H1 (cell line): ENCODE measurements around the gene SERPINE3. TPM values are rescaled to one million over a fixed set of nuclear protein-coding genes. Genes with fewer than 3 reads are reported as not detected.

Experiments
- CHD7 ChIP-seq: fragments of 300-600 bp; sonication (generic); IDR thresholded peaks from 2 replicates; pipeline ENCODE4 v1.7.1; 2012; ENCODE audit warnings: low read length, moderate library complexity, mild to moderate bottlenecking, inconsistent platforms; ENCODE audit not compliant: insufficient replicate concordance
- CTBP2 ChIP-seq: IDR thresholded peaks from 2 replicates; pipeline ENCODE4 v1.7.0; 2011; ENCODE audit warnings: borderline replicate concordance, mild to moderate bottlenecking, moderate library complexity, mixed read lengths, low read length; ENCODE audit not compliant: insufficient read depth, insufficient read length
- JUND ChIP-seq: IDR thresholded peaks from 2 replicates; pipeline ENCODE4 v1.6.1; 2011; ENCODE audit warnings: mild to moderate bottlenecking, improper control_type of control experiment, low read length
- RBBP5 ChIP-seq: IDR thresholded peaks from 2 replicates; pipeline ENCODE4 v1.7.1; 2012; ENCODE audit warnings: low read depth, mild to moderate bottlenecking, inconsistent platforms, low read length, moderate library complexity, borderline replicate concordance
- SUZ12 ChIP-seq: fragments of 200-600 bp; sonication (generic); IDR thresholded peaks from 2 replicates; pipeline ENCODE4 v1.6.1; 2012; ENCODE audit warnings: mild to moderate bottlenecking, inconsistent platforms, low read length, moderate library complexity, mixed read lengths
- TBP ChIP-seq: IDR thresholded peaks from 2 replicates; pipeline ENCODE4 v1.6.1; 2011; ENCODE audit warnings: low read depth, low read length, improper control_type of control experiment
- TCF12 ChIP-seq: IDR thresholded peaks from 2 replicates; pipeline ENCODE4 v1.6.1; 2011; ENCODE audit warnings: low read depth, mild to moderate bottlenecking, low read length
- USF2 ChIP-seq: IDR thresholded peaks from 2 replicates; pipeline ENCODE4 v1.6.1; 2011; ENCODE audit warnings: low read length, improper control_type of control experiment
- polyA plus RNA-seq, 7 experiments: library from polyadenylated mRNA; depleted of rRNA in 3 of 7; stranded (reverse) in 5 of 7; unstranded in 2 of 7; fragments of >200 nt in 5 of 7; fragments of 200-250 nt in 2 of 7; gene quantifications; 1 replicate in 5 of 7; 2 replicates in 1 of 7; 4 replicates in 1 of 7; pipeline versions ENCODE4 v1.2.1 to v1.2.3, GENCODE V29; 2011 to 2013; ENCODE audit warnings: missing spikeins in 2 of 7, mixed read lengths in 2 of 7
- total RNA-seq: library from RNA; stranded (reverse); fragmentation: NEBNext Ultra II Directional; extraction: Animal tissue kit (Norgen Biotek cat#: 25700); gene quantifications from 2 replicates; pipeline ENCODE4 v1.2.1, GENCODE V29; 2021

The SERPINE3 gene
- total and polyA plus RNA-seq, 2 of the 8 experiments (the other 6 are each of a cell fraction or from before 2014, with no cell fraction given), result 0.34 to 1.0 TPM

GRCh38 chr13:51380269-51380668 lies 40.8 kb downstream of the SERPINE3 start (continued):
- TF ChIP-seq CHD7 (no peak), SUZ12 (no peak), RBBP5 (no peak), TCF12 (no peak), TBP (no peak), USF2 (no peak), JUND (no peak), CTBP2 (no peak)
- TF ChIP-seq, all 59 proteins: peak for 0
